Measurements from ENCODE around the gene ATP6V0D1. TPM values are rescaled to one million over a fixed set of nuclear protein-coding genes. Genes with fewer than 3 reads are reported as not detected.

Gene ATP6V0D1
- total and polyA plus RNA-seq, 2 of the 4 experiments (the other 2 are of a cell fraction): 112 to 124 TPM

- Histone ChIP-seq H3K27ac (ENCODE audit: insufficient read depth, low read length) (no peak overlapping the region), H2AK9ac (replicated peaks; ENCODE audit: low read depth, low read length, poor library complexity) (peak overlapping the region; percentile 62), H2BK15ac (ENCODE audit: low read depth, low read length) (no peak overlapping the region), H3K14ac (replicated peaks; ENCODE audit: low read depth, low read length) (no peak overlapping the region), H3K9me3 (ENCODE audit: control insufficient read depth, insufficient read depth, low read length) (no peaks in the 10 kb centered on the region), H3K9ac (ENCODE audit: low read depth, low read length) (no peak overlapping the region), H2BK5ac (ENCODE audit: low read depth, low read length, poor library complexity, severe bottlenecking) (no peak overlapping the region), H2BK120ac (ENCODE audit: low read depth, low read length) (no peak overlapping the region), H4K20me1 (ENCODE audit: insufficient read depth, low read length) (no peaks in the 10 kb centered on the region), H3K18ac (ENCODE audit: low read depth, low read length) (no peak overlapping the region), H3K79me1 (ENCODE audit: low read depth in 1 of 2, low read length in 2 of 2) (no peaks in the 10 kb centered on the region), H3K27me3 (ENCODE audit: control insufficient read depth, insufficient read depth, low read length) (no peaks in the 10 kb centered on the region), H3K4me2 (ENCODE audit: low read depth, low read length) (no peak overlapping the region), H4K5ac (ENCODE audit: low read depth, low read length) (no peak overlapping the region), H3K4ac (ENCODE audit: low read depth, low read length) (peak overlapping the region; percentile 22; the same call in 1 of the 2 replicates), H3K23ac (ENCODE audit: low read depth, low read length) (no peak overlapping the region), H3K4me1 (ENCODE audit: control insufficient read depth, insufficient read depth, low read length) (peaks cover 16% of the 10 kb centered on the region), H3K4me3 (ENCODE audit: insufficient read depth, low read depth, low read length) (no peak overlapping the region), H4K91ac (ENCODE audit: insufficient read depth, low read depth, low read length) (no peak overlapping the region), H2AK5ac (ENCODE audit: low read depth, low read length) (no peak overlapping the region), H2AFZ (replicated peaks; ENCODE audit: low read length, poor library complexity) (no peak overlapping the region), H4K8ac (ENCODE audit: low read depth in 2 of 2, low read length in 2 of 2) (no peak overlapping the region), H3K36me3 (ENCODE audit: control insufficient read depth, insufficient read depth, low read length) (no peaks in the 10 kb centered on the region), H3K9me1 (ENCODE audit: insufficient read depth, low read length) (peaks cover 5% of the 10 kb centered on the region; the same call in 1 of the 2 replicates), H2BK20ac (ENCODE audit: low read depth, low read length) (no peak overlapping the region), H3K56ac (ENCODE audit: extremely low read depth, insufficient read depth, low read length) (no peak overlapping the region)
- WGBS, 2 experiments (ENCODE audit: extremely low coverage in 2 of 2, insufficient read length in 1 of 2): 94% methylated on average over 2 of the region's 15 CpGs; no CpG with 5 or more reads in 1 of the 2 experiments
- intact Hi-C loops (cut with micrococcal nuclease): no loop called here
- ATAC-seq (ENCODE audit: low read depth) (no peak), DNase-seq (no peak)
- BruUV-seq (replicated peaks): no TSS peak
- CTCF ChIA-PET: interaction anchor here (0.8 kb wide), 1 partner anchor 136 kb away, joined by 3 read pairs; no protein-coding TSS in a partner anchor
- POLR2A ChIA-PET (ENCODE audit: unreplicated experiment): no interaction called here
- dilution Hi-C loops (cut with HindIII; ENCODE audit: low sequenced_read_pairs, unreplicated experiment): no loop called here
- TF ChIP-seq FOS (IDR thresholded peaks at IDR 0.05; ENCODE audit: low read depth, low read length): no peak
- in situ Hi-C loops (cut with MboI; ENCODE audit: low sequenced_read_pairs): no loop called here
Measured at GRCh38 chr16:67397036-67397801, 83.7 kb downstream of the ATP6V0D1 start.
